Measurements from ENCODE around the gene PLXNA4. TPM values are rescaled to one million over a fixed set of nuclear protein-coding genes. Genes with fewer than 3 reads are reported as not detected.

The PLXNA4 gene
- total and polyA plus RNA-seq, 4 donors = 0.63 to 4.6 (median 2.1) TPM

GRCh38 chr7:132527467-132528410, 48.5 kb downstream of the PLXNA4 start:
- WGBS, 2 donors = 86 to 93% methylated on average over 17 of the region's 17 CpGs
- H3K4me3 ChIP-seq = no peak overlapping the region
- TF ChIP-seq, protein P1, sequence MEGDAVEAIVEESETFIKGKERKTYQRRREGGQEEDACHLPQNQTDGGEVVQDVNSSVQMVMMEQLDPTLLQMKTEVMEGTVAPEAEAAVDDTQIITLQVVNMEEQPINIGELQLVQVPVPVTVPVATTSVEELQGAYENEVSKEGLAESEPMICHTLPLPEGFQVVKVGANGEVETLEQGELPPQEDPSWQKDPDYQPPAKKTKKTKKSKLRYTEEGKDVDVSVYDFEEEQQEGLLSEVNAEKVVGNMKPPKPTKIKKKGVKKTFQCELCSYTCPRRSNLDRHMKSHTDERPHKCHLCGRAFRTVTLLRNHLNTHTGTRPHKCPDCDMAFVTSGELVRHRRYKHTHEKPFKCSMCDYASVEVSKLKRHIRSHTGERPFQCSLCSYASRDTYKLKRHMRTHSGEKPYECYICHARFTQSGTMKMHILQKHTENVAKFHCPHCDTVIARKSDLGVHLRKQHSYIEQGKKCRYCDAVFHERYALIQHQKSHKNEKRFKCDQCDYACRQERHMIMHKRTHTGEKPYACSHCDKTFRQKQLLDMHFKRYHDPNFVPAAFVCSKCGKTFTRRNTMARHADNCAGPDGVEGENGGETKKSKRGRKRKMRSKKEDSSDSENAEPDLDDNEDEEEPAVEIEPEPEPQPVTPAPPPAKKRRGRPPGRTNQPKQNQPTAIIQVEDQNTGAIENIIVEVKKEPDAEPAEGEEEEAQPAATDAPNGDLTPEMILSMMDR (IDR thresholded peaks at IDR 0.05; ENCODE audit: control extremely low read depth, extremely low read depth) = no peak
- no peaks in the 10 kb centered on the region for H3K4me1 ChIP-seq (ENCODE audit: control insufficient read depth in 5 of 5, insufficient read depth in 5 of 5, low read length in 5 of 5)
- ATAC-seq (ENCODE audit: insufficient read depth, low FRiP score) (no peak), DNase-seq (no peak)
- no peaks in the 10 kb centered on the region for H3K36me3 ChIP-seq (ENCODE audit: control insufficient read depth in 4 of 4, insufficient read depth in 4 of 4, low read length in 4 of 4)
- H3K9ac ChIP-seq (ENCODE audit: insufficient read depth in 1 of 2, low read length in 2 of 2) = no peak overlapping the region
- no peak overlapping the region for H3K27ac ChIP-seq (ENCODE audit: low read depth in 1 of 2, low read length in 1 of 2)
- H3K9me3 ChIP-seq (ENCODE audit: control insufficient read depth in 4 of 4, insufficient read depth in 3 of 4, low read length in 3 of 4) = no peaks in the 10 kb centered on the region
- H3K27me3 ChIP-seq (ENCODE audit: control insufficient read depth in 3 of 3, insufficient read depth in 3 of 3, low read length in 2 of 3) = peaks cover 0 to 2% (median 0%) of the 10 kb centered on the region in 3 donors

GRCh38 chr7:132526111-132526740, 50.0 kb downstream of the PLXNA4 start:
- DNase-seq (no peak), ATAC-seq (ENCODE audit: insufficient read depth, low FRiP score) (no peak)
- Histone ChIP-seq H3K9me3 (ENCODE audit: control insufficient read depth in 4 of 4, insufficient read depth in 3 of 4, low read length in 3 of 4) (no peaks in the 10 kb centered on the region), H3K4me3 (no peak overlapping the region), H3K4me1 (ENCODE audit: control insufficient read depth in 5 of 5, insufficient read depth in 5 of 5, low read length in 5 of 5) (no peaks in the 10 kb centered on the region), H3K9ac (ENCODE audit: insufficient read depth in 1 of 2, low read length in 2 of 2) (no peak overlapping the region), H3K27me3 (ENCODE audit: control insufficient read depth in 3 of 3, insufficient read depth in 3 of 3, low read length in 2 of 3) (no peaks in the 10 kb centered on the region), H3K27ac (ENCODE audit: low read depth in 1 of 2, low read length in 1 of 2) (no peak overlapping the region), H3K36me3 (ENCODE audit: control insufficient read depth in 4 of 4, insufficient read depth in 4 of 4, low read length in 4 of 4) (no peaks in the 10 kb centered on the region)
- WGBS, 2 donors = 89% methylated on average over 7 of the region's 7 CpGs
- TF ChIP-seq, protein P1 (IDR thresholded peaks at IDR 0.05; ENCODE audit: control extremely low read depth, extremely low read depth) = no peak

- no peak for ATAC-seq (ENCODE audit: insufficient read depth, low FRiP score)
- H3K4me3 ChIP-seq = no peak overlapping the region
- TF ChIP-seq, protein P1 (IDR thresholded peaks at IDR 0.05; ENCODE audit: control extremely low read depth, extremely low read depth) = no peak
- DNase-seq = no peak
- no peaks in the 10 kb centered on the region for H3K36me3 ChIP-seq (ENCODE audit: control insufficient read depth in 4 of 4, insufficient read depth in 4 of 4, low read length in 4 of 4)
- WGBS, 2 donors = 80 to 82% methylated on average over 5 of the region's 5 CpGs
- no peak overlapping the region for H3K27ac ChIP-seq (ENCODE audit: low read depth in 1 of 2, low read length in 1 of 2)
- no peaks in the 10 kb centered on the region for H3K4me1 ChIP-seq (ENCODE audit: control insufficient read depth in 5 of 5, insufficient read depth in 5 of 5, low read length in 5 of 5)
- H3K9me3 ChIP-seq (ENCODE audit: control insufficient read depth in 4 of 4, insufficient read depth in 3 of 4, low read length in 3 of 4) = no peaks in the 10 kb centered on the region
- no peaks in the 10 kb centered on the region for H3K27me3 ChIP-seq (ENCODE audit: control insufficient read depth in 3 of 3, insufficient read depth in 3 of 3, low read length in 2 of 3)
- H3K9ac ChIP-seq (ENCODE audit: insufficient read depth in 1 of 2, low read length in 2 of 2) = no peak overlapping the region
Observed at GRCh38 chr7:132521423-132521822, 54.8 kb downstream of the PLXNA4 start.
